Bone marrow (tissue), 2 donors: Measurements from ENCODE around the gene ANKS1B.
"Not testable (repeated sequence)": the region's sequence is repeated elsewhere in the genome, so short reads cannot be mapped to it uniquely, and the experiment has no call there.

ENCODE experiments used
- DNase-seq, 2 donors: peaks; one replicate each; lab custom pipeline; 2025; lab: John Stamatoyannopoulos, UW

ANKS1B gene

DNA sequence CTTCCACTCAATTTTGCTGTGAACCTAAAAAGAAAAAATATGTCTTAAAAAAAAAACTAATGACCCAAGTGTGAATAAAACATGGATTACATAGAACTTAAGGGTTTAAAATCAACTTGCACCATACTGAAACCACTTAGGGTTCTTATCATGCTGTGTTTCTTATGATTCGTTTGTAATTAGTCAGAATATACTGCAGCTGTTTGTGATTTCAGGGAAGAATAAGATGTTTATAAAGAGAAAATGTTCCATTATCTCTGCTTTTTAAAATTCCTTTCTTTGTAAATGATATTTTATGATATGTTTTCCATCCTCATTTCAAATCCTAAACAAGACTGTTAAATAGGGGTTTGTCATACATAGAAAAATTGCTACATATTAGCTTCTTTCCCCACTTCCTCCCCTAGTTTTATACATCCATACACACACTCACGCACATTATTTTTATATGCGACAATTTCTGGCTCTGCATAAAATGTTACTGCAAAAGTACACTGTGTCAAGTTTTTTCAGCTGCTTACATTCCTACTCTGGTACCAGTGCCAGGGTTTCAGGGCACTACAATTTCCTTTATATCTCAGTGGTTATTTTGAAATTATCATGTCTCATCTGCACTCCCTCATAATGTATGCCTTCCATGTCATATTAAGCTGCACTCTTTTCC is 612.3 kb downstream of the ANKS1B start:
- DNase-seq: no peak

DNA sequence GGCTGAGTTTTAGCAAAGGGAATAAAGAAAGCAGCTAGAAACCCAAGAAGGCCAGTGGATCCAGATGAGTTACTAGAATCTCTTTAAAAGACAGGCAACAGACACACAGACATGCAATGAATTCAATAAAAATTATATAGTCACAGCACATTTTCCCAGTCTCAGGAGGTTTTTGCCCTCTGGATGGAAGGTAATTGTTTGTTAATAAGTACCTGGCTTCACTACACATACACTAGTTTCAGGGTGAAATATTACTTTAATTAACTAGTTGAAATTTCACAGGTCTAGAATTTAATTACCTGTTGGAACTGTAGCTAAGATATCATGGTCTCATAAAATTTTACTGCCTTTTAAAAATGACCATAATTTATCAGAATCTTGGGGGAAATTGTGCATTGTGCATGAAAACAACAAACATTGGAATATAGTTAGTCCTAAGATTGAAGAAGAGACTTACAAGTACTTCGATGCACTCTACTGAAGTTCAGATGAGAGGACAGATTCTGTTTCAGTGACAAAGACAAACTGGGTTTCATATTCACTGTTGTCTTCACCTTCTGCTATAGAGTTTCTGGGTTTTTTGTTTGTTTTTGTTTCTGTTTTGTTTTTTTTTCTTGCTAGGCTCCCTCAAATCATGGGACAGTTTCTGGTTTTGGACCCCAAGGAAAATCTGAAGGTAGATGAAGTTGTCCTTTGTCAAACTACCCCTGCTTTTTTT is 614.2 kb downstream of the ANKS1B start:
- no peak for DNase-seq

DNA sequence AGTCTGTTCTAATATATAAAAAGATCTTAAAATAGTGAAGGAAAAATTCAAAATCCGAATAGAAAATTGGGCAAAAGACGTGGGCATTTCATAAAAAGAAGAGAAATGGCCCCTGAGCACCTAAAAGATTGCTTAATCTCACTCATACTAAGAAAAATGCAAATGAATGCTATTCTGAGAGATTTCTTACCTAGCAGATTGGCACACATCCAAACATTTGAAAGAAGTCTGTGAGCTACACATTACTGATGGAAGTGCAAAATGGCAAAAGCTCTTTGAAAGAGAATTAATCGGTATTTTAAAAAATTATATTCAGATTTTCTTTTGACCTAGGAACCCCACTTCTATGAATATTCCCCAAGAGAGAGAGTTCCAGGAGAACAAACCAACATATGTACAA is 617.6 kb downstream of the ANKS1B start:
- DNase-seq: no peak

DNA sequence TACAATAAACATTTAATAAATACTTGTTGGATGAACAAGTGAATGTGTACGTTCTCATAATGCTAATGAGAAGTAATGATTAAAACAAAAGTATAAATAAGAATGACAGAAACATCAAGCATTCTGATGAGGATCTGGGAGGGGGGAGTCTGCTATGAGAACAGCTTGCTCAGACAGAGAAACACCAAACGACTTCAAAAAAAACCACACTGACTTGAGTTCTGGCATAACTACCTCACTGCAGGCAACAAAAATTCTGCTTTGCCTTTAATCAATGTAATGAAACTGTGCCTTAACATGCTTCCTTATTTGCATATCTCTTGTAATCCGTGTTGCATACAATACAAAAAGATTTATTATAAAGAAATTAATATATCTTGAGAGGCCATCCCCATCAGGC is 632.5 kb downstream of the ANKS1B start:
- no peak for DNase-seq

DNA sequence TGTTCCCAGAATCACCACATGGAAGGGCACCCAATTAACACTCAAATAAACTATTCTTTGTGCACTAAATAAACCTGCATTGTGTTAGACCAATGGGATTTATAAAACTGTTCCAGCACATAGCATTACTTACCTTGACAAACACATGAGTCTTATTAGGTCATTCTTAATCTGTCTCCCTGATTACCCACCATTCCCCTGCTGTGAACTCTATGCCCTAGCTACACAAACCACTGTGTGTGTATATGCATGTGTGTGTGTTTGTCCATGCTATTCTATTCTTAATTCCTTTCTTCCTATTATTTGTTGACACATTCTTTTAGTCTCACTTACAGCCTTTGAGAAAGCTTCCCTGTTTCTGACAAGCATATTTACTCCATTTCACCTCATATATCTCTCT is 640.8 kb downstream of the ANKS1B start:
- no peak for DNase-seq

DNA sequence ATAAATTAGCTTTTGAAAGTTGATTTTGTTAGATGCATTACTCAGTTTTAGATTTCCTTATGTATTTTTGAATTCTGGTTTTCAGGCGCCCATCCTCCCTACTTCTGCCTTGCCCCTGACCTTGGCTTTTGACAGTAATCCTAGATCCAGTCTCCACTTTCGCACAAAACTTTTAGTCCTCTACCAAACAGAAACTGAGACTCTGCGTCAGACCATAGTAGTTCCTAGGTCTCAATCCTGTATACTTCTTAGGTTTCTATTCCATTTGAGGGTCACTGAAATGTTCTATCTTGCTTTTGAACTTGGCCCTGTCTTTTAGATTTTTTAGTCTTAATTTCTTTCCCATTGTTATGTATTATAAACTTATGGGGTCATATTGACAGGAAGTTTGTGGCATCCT is 645.1 kb downstream of the ANKS1B start:
- DNase-seq: no peak

DNA sequence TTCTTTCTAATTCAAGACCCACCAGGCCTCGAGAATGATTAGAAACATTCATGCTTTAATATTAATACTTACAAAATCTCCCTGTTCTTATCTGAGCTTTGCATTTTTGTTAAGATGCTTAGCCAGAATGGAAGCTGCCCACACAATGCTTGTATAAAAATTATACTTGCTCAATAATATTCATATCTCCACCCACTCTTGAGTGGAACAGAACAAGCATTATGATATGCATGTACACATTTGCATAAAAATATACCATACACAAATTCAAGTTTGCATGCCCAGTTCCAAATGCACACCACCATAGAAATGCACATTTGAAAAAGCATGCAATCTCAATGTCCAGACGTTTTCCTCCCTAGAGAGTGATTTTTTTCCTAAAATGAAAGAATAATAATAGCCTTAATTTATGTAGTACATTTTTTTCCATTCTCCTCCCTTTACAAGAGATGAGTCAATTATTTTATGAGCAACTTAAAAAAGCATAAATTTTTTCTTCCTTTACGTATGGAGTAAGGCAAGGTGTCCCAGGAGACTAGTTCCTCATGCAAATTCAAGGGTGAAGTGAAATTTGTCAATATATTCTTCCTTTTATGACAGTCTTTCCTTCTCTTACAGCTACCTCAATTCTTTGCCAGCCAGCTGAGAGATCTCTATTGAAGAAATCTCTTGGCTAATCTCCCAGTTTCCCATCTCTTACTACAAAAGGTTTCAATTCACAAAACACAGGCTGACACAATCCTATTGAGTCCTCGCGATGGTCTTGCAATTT is 650.3 kb downstream of the ANKS1B start:
- DNase-seq: no peak

DNA sequence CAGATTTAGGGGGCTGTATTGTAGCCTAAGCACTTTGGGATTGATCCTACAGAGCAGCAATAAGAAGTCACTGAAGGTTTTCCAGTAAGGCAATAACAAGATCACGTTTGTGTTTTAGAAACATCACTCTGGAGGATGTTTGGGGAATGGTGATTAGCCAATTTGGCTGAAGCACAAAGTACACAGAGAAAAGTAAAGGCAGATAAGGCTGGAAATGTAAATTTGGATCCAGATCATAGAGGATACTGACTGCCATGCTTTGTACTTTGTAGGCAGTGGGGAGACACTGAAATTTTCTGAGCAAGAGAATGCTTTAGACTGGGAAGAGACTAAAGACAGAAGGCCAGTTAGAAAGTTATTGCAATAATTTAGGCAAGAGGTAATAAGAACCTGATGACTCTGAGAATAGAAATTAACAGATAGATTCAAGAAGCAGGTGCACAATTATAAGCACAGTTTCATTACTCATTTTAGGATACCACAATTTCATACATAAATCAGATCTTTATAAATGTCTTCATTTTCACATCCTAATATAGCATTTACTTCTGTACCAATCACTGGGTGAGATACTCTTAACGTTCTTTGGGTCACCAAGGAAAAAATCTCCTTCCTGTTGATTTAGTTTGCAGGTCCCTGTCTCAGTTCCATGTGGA is 651.7 kb downstream of the ANKS1B start:
- DNase-seq: no peak

DNA sequence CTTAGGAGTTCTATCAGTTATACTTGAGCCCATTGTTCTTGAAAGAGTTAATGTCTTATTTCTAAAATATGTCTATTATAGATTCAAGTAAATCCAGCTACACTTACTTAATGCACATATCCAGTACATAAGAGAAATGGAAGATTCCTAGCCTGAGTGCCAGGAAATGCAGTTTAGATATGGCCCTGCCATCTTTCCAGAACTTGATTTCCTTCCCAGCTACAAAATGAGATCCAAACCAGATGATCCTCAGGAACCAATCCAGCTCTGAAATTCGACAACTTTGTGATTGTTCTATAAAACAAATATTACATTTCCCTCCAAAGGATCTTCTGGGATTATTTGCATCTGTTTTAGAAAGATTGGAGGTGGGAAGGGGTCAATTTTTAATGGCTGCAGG is 654.5 kb downstream of the ANKS1B start:
- no peak for DNase-seq

DNA sequence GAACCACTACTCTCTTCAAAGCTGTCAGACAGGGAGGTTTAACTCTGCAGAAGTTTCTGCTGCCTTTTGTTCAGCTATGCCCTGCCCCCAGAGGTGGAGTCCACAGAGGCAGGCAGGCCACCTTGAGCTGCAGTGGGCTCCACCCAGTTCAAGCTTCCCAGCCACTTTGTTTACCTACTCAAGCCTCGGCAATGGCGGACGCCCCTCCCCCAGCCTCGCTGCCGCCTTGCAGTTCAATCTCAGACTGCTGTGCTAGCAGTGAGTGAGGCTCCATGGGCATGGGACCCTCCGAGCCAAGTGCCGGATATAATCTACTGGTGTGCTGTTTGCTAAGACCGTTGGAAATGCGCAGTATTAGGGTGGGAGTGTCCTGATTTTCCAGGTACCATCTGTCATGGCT is 663.5 kb downstream of the ANKS1B start:
- not testable (repeated sequence) for DNase-seq

DNA sequence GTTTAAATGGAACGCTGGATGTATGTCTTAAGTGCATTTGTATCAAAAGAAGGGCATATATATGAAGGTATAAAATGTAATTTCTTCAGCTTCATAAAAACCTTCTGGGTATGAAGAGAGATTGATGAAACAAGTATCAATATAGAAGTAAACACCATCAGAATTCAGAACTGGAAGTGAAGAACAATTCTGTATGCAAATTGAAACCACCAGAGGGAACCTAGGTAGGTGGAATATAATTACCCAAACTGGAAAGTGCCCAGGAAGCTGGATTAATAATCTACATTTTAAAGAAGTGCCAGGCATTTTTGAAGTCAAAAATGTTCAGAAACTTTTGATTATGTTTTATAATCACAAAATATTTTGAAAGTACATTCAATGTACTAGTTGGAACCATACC is 673.4 kb downstream of the ANKS1B start:
- no peak for DNase-seq

DNA sequence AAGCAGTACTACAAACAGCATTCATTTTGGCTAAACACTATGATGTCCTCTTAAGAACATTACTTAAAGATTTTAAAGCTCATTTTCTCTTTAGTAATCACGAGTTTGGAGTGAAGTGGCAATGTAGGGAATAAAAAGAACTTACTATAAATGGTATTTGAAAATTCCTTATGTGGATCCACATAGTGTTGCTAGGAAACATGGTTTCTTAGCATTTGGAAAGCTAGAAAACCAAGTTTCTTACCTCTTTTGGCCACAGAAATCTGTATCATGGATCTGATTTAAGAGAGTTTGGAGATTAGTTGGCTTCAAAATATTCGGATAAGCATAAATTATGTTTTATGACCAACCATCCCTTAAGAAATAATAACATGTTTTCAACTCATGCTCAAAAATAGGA is 674.9 kb downstream of the ANKS1B start:
- no peak for DNase-seq

DNA sequence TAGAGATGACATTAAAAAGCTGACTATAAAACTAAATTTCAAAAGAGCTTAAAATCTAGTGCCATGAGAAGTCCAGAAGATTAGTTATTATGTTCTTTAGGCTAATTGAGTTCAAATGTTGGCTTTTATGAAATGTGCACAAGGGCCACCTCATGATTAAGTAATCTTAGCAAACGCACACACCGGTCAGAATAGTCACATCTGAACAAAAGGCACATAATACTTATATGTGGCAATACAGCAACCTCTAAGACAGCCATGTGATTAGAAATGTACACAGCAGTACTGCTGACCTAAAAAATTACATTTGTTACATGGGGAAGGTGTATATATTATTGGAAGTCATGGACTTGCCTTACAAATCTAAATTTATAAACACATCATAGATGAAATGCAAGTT is 681.9 kb downstream of the ANKS1B start:
- no peak for DNase-seq

DNA sequence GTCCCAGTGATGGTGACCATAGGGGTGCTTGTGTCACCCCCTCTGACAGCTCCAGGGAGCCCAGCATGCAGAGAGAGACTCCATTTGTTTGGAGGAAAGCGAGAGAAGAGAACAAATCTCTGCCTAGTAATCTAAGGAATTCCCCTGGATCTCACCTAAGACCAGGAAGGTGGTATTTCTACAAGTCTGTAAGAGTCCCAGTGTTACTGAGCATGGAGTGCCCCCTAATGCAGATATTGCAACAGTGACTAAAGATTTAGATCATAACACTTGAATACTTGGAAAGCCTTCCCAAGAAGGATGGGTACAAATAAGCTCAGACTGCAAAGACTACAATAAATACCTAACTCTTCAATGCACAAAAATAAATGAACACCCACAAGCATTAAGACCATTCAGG is 697.6 kb downstream of the ANKS1B start:
- no peak for DNase-seq

DNA sequence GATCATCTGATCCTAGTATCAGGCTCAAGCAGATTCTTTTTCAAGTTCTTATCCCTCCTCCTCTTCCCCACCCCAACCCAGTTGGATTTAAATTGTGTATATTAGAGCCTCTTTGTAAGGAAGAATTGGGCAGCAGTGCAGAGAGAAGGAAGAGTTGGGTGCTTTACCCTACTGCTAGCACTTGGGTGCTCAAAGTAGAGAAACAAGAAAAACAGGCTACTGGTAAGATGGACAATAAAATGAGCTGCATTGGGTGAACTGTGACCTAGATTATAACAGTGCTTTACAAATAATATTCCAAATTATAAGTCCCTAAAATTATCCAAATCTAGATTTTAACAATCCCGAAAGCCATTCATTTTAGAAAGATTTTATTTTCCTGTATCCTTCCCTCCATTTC is 700.6 kb downstream of the ANKS1B start:
- DNase-seq: no peak

DNA sequence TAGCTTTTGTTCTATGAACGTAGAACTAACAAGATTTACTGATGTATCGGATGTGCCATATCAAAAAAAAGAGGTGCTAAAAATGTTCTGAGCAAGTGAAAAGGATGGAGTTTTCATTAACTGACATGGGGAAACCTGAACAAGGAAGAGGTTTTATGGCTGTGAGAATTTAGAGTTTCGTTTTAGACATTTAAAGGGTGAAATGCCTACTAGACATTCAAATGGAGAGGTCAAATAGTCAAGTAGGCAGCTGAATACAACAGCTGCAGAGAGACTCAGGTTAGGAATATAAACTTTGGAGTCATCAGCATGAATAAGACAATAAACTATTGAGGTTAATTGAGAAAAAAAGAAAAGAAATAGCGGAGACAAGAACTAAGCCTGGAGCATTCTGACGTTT is 702.1 kb downstream of the ANKS1B start:
- DNase-seq: no peak

DNA sequence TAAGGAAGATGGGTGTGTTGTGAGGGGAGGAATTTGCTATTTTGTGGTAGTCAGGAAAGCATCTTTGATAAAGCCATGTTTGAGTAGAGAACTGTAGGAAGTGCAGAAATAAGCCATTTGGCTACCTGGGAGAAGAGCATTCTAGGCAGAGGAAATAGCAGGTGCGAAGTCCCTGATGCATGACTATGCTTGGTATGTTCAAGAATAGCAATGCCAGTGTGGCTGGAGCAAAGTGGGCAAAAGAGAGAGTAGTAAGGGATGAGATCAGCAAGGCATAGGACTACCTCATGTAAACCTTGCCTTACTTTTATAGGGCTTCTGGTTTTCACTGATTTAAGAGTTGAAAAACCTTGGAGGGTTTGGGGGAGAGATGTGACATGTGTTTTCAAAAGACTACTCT is 702.6 kb downstream of the ANKS1B start:
- DNase-seq: no peak

DNA sequence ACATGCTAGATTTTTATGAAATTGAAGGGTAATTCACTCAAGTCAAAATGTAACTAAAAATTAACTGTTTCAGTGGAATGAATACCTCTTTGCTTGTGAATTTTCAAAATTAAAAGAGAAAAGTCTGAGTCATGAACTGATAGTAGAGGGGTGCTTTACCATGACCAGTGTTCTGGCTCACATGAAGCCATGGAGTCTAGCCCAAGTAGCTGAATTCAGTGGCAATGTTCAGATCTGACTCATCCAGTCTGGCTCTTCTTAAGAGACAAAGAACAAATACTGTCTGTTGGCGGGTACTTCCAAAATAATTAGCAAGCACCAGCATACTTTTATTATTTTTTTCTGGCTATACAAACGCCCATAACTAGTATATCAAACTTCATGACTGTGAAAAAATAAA is 703.5 kb downstream of the ANKS1B start:
- no peak for DNase-seq

DNA sequence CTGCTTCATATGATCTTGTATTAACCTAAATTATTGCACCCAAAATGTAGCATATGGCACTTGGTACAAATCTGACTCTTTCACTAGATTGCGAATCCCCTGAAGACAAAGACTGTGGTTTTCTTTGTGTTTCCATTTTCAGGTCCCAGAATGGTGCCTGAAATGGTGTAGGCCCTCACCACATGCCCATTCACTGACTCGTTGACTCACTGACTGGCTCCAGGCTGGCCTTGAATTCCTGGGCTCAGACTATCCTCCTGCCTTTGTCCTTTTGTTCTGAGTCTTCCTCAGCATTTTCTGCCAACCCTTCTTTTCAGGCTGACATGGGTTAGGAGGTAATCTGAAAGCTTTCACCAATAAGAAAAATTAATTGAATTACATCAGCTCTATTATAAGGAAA is 705.8 kb downstream of the ANKS1B start:
- no peak for DNase-seq

DNA sequence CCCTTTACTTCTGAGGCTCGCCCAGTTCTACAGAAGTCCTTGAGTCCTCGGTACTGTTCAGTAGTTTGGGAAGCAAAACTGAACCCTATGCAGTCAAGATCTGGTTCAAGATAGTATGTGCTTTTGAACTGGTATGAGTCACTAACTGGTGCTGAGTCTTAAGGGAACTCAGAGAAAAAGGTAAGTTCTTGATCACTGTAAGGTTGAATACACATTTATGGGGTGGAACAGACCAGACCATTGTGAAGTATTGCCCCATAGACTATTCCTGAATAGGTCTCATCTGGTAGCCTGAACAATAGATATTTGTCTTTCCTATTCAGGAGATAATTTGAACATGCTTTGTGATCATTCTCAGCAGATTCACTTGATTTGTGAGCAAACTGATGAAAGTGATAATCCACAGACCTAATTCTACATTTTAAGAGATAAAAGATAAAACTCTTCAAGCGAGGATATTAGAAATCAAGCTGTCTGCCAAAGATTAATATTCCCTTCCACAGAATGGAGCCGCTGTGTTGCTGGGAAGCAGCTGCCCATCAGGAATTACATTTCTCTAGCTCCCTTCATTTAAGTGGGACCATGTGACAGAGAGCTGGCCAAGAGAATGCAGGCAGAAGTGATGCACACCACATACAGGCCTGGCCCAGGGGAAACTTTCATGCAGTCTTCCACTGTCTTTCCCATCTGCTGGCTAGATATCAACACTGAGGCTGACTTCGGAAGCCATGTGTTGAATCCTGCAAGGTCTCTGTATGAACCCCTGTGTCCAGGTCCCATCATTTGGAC is 707.0 kb downstream of the ANKS1B start:
- DNase-seq: no peak

DNA sequence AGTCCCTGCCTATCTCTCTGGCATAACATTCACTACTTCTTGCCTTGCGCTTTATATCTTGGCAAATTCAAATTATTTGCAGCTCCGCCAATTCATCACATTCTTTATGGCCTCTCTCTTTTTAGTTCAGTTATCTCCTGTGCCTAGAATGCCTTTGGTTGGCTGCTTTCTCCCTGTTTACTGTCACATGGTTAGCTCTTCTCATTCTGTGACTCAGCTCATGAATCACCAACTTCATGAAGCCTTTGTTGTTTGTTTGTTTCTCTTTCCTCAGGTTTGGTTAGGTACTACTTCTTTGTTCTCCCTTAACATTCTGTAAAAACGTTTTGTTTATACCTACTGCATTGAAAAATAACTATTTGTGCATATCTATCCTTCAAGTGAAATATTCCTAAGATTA is 713.7 kb downstream of the ANKS1B start:
- no peak for DNase-seq

DNA sequence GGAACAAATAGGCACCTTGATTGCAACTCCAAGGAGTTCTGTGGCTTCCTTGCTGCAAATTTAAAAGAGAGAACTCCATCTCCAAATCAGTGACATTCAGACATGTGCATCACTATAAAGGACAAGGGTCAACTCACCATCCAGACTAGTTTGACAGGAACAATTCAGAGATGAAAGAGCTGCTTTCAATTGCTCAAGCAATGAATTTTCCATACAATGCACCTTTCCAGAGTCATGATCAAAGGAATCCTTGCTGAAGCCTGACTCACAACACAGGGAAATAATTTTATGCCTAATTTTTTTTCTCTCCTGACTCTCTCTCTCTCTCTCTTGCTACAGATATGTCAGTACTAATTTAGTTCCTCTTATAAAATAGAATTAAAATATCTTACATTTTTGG is 717.7 kb downstream of the ANKS1B start:
- no peak for DNase-seq
